Measurements from ENCODE around the gene AAK1. TPM values are rescaled to one million over a fixed set of nuclear protein-coding genes. Genes with fewer than 3 reads are reported as not detected.

AAK1 gene
- polyA plus RNA-seq, 1 of the 3 experiments (the other 2 are of a cell fraction), result 13.4 TPM

DNA sequence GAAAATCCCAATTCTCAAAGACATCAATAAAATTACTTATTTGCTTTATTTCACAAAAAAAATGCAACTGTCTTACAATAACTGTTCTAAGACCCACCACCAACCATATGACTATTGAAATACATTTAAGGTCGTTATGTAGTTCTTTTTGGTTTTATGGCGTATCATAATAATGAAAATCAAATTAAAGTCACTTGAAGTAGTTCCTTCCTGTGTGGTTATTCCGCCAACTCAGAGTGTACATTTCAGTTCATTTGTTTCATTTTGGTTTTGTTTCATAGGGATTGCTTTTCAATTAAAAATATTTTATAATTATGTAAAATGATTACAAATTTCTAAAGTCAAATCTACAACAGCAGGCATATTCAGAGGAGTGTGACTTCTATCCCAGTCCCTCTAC is 45.9 kb upstream of the AAK1 start:
- TF ChIP-seq MAX (IDR thresholded peaks at IDR 0.05; ENCODE audit: low read depth), result no peak
- TF ChIP-seq, protein P1, sequence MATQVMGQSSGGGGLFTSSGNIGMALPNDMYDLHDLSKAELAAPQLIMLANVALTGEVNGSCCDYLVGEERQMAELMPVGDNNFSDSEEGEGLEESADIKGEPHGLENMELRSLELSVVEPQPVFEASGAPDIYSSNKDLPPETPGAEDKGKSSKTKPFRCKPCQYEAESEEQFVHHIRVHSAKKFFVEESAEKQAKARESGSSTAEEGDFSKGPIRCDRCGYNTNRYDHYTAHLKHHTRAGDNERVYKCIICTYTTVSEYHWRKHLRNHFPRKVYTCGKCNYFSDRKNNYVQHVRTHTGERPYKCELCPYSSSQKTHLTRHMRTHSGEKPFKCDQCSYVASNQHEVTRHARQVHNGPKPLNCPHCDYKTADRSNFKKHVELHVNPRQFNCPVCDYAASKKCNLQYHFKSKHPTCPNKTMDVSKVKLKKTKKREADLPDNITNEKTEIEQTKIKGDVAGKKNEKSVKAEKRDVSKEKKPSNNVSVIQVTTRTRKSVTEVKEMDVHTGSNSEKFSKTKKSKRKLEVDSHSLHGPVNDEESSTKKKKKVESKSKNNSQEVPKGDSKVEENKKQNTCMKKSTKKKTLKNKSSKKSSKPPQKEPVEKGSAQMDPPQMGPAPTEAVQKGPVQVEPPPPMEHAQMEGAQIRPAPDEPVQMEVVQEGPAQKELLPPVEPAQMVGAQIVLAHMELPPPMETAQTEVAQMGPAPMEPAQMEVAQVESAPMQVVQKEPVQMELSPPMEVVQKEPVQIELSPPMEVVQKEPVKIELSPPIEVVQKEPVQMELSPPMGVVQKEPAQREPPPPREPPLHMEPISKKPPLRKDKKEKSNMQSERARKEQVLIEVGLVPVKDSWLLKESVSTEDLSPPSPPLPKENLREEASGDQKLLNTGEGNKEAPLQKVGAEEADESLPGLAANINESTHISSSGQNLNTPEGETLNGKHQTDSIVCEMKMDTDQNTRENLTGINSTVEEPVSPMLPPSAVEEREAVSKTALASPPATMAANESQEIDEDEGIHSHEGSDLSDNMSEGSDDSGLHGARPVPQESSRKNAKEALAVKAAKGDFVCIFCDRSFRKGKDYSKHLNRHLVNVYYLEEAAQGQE (IDR thresholded peaks at IDR 0.05; ENCODE audit: low read depth, low read length), result no peak
- ChIA-PET CTCF (no interaction called here), POLR2A (no interaction called here)
- Histone ChIP-seq H3K79me2 (ENCODE audit: insufficient read depth) (no peaks in the 10 kb centered on the region), H3K4me3 (ENCODE audit: low read depth in 2 of 2, low read length in 1 of 2) (no peak overlapping the region), H3K27me3 (ENCODE audit: insufficient read depth) (no peaks in the 10 kb centered on the region), H3K36me3 (replicated peaks in 1 of 2; ENCODE audit: control insufficient read depth in 1 of 2, insufficient read depth in 2 of 2, low read length in 1 of 2) (no peaks in the 10 kb centered on the region), H3K4me2 (no peak overlapping the region), H3K4me1 (ENCODE audit: control insufficient read depth in 1 of 2, insufficient read depth in 2 of 2, low read depth in 1 of 2, low read length in 1 of 2) (peaks cover 0 to 7% of the 10 kb centered on the region in 2 experiments; a peak in 2 of 4 replicates), H3F3A (replicated peaks; ENCODE audit: insufficient read depth) (no peaks in the 10 kb centered on the region), H3K9me3 (no peaks in the 10 kb centered on the region), H2AFZ (ENCODE audit: low read depth) (no peak overlapping the region), H3K27ac (ENCODE audit: low read depth in 2 of 2, low read length in 1 of 2) (no peak overlapping the region), H3K9me2 (no peaks in the 10 kb centered on the region), H3K9ac (no peak overlapping the region), H4K20me1 (ENCODE audit: insufficient read depth) (no peaks in the 10 kb centered on the region)
- no peak for DNase-seq
- WGBS (ENCODE audit: low lambda C conversion rate), result 87% methylated on average over 3 of the region's 3 CpGs

DNA sequence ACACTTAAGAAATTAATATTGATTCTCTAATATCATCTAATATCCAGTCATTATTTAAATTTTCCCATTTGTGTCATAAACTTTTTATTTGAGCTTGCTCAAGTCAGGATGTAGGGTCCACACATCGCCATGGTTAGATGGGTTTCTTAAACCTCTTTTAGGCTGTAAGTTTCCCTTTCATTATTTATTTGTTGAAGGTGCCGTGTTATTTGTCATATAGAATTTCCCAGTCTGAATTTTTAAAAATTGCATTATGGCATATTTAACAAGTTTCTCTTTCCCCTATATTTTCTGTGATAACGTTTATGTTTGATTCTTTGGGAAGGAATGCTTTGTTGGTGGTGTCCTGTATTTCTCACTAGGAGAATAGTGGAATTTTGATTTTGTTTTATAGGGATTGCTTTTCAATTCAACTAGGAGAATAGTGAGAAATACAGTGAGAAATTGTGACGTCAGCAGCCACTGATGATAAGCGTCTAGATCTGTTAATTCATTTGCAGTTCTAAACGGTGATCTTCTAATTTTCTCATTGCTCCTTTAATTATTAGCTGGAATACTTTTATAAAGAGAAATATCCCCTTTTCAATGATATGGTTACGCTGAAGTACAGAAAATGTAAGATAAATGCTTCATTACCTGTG is 44.6 kb upstream of the AAK1 start:
- H3K36me3 ChIP-seq (replicated peaks in 1 of 2; ENCODE audit: control insufficient read depth in 1 of 2, insufficient read depth in 2 of 2, low read length in 1 of 2), result no peaks in the 10 kb centered on the region
- WGBS (ENCODE audit: low lambda C conversion rate), result 91% methylated on average over 7 of the region's 7 CpGs
- no peak overlapping the region for H2AFZ ChIP-seq (ENCODE audit: low read depth)
- H3K9ac ChIP-seq, result no peak overlapping the region
- no peaks in the 10 kb centered on the region for H3F3A ChIP-seq (replicated peaks; ENCODE audit: insufficient read depth)
- no peak for DNase-seq
- no peaks in the 10 kb centered on the region for H3K79me2 ChIP-seq (ENCODE audit: insufficient read depth)
- H4K20me1 ChIP-seq (ENCODE audit: insufficient read depth), result no peaks in the 10 kb centered on the region
- H3K27ac ChIP-seq (ENCODE audit: low read depth in 2 of 2, low read length in 1 of 2), result no peak overlapping the region
- H3K4me3 ChIP-seq (ENCODE audit: low read depth in 2 of 2, low read length in 1 of 2), result no peak overlapping the region
- no peak overlapping the region for H3K4me2 ChIP-seq
- no peaks in the 10 kb centered on the region for H3K9me3 ChIP-seq
- peaks cover 4 to 11% of the 10 kb centered on the region in 2 experiments; a peak in 3 of 4 replicates for H3K4me1 ChIP-seq (ENCODE audit: control insufficient read depth in 1 of 2, insufficient read depth in 2 of 2, low read depth in 1 of 2, low read length in 1 of 2)
- ChIA-PET POLR2A (no interaction called here), CTCF (no interaction called here)
- no peaks in the 10 kb centered on the region for H3K27me3 ChIP-seq (ENCODE audit: insufficient read depth)
- TF ChIP-seq RFX5 (IDR thresholded peaks at IDR 0.05; ENCODE audit: low read length) (no peak), FOXM1 (IDR thresholded peaks at IDR 0.05; ENCODE audit: low read depth) (no peak), TCF12 (IDR thresholded peaks at IDR 0.05) (no peak), TAF1 (IDR thresholded peaks at IDR 0.05; ENCODE audit: borderline replicate concordance, low read depth, low read length) (no peak), FOSL2 (IDR thresholded peaks at IDR 0.05; ENCODE audit: borderline replicate concordance, low read depth) (no peak), POLR2AphosphoS5 (IDR thresholded peaks at IDR 0.05; ENCODE audit: low read depth, low read length) (no peak), TEAD4 (IDR thresholded peaks at IDR 0.05; ENCODE audit: borderline replicate concordance, insufficient read depth) (no peak), NRF1 (IDR thresholded peaks at IDR 0.05; ENCODE audit: low read depth, low read length) (no peak), SMC3 (IDR thresholded peaks at IDR 0.05; ENCODE audit: low read depth, low read length) (no peak), RXRA (IDR thresholded peaks at IDR 0.05; ENCODE audit: borderline replicate concordance, low read depth) (no peak), CTCF (IDR thresholded peaks at IDR 0.05) (no peak), IRF3 (IDR thresholded peaks at IDR 0.05; ENCODE audit: low read depth, low read length) (no peak), NFIC (IDR thresholded peaks at IDR 0.05; ENCODE audit: borderline replicate concordance) (no peak), PBX3 (IDR thresholded peaks at IDR 0.05) (no peak), JUND (IDR thresholded peaks at IDR 0.05) (no peak), MEF2A (IDR thresholded peaks at IDR 0.05; ENCODE audit: borderline replicate concordance, low read depth) (no peak)
- TF ChIP-seq, protein P2, sequence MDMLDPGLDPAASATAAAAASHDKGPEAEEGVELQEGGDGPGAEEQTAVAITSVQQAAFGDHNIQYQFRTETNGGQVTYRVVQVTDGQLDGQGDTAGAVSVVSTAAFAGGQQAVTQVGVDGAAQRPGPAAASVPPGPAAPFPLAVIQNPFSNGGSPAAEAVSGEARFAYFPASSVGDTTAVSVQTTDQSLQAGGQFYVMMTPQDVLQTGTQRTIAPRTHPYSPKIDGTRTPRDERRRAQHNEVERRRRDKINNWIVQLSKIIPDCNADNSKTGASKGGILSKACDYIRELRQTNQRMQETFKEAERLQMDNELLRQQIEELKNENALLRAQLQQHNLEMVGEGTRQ (IDR thresholded peaks at IDR 0.05; ENCODE audit: borderline replicate concordance, low read depth, low read length), result no peak
- H3K9me2 ChIP-seq, result no peaks in the 10 kb centered on the region
